Activated CD8-positive, alpha-beta memory T cell treated with anti-CD3 and anti-CD28 coated beads, Interleukin-2, amount 50 U/mL, for 48 hours (primary cell): Measurements from ENCODE around the gene CHD2.

Experiments
- DNase-seq: peaks from one replicate; pipeline ENCODE4 v3.0.0-alpha.2; 2020

The CHD2 gene

GRCh38 chr15:92885224-92886041 is 14.7 kb upstream of the CHD2 start:
- DNase-seq: no peak

- no peak for DNase-seq
These were observed 14.0 kb upstream of the CHD2 start for GRCh38 chr15:92886042-92886537.

- DNase-seq: no peak
These were observed 13.3 kb upstream of the CHD2 start for GRCh38 chr15:92886815-92887214.

GRCh38 chr15:92887869-92888268 is 12.3 kb upstream of the CHD2 start:
- DNase-seq: no peak

GRCh38 chr15:92889390-92890107 is 10.6 kb upstream of the CHD2 start:
- no peak for DNase-seq

- DNase-seq: no peak
These were observed 8.5 kb upstream of the CHD2 start for GRCh38 chr15:92891533-92892200.

- DNase-seq: no peak
These were observed 7.9 kb upstream of the CHD2 start for GRCh38 chr15:92892201-92892555.

GRCh38 chr15:92893200-92893599 is 6.9 kb upstream of the CHD2 start:
- DNase-seq: no peak

GRCh38 chr15:92896561-92896960 is 3.6 kb upstream of the CHD2 start:
- DNase-seq: no peak

GRCh38 chr15:92897620-92898019 is 2.5 kb upstream of the CHD2 start:
- no peak for DNase-seq

GRCh38 chr15:92898988-92899582 is 1.0 kb upstream of the CHD2 start:
- DNase-seq: no peak

- no peak for DNase-seq
These were observed 550 bp upstream of the CHD2 start for GRCh38 chr15:92899601-92899947.

- DNase-seq: no peak
These were observed 577 bp downstream of the CHD2 start for GRCh38 chr15:92900731-92901071.

GRCh38 chr15:92901072-92901761 is 1.1 kb downstream of the CHD2 start:
- no peak for DNase-seq

GRCh38 chr15:92901995-92902394 is 1.9 kb downstream of the CHD2 start:
- DNase-seq: no peak

- no peak for DNase-seq
These were observed 2.8 kb downstream of the CHD2 start for GRCh38 chr15:92902737-92903593.

- DNase-seq: no peak
These were observed 3.5 kb downstream of the CHD2 start for GRCh38 chr15:92903631-92903965.

- DNase-seq: peak; percentile 99
These were observed 4.0 kb downstream of the CHD2 start for GRCh38 chr15:92903966-92904721.

- DNase-seq: no peak
These were observed 4.8 kb downstream of the CHD2 start for GRCh38 chr15:92904722-92905571.

GRCh38 chr15:92906020-92906419 is 5.9 kb downstream of the CHD2 start:
- DNase-seq: no peak
